Common myeloid progenitor, CD34-positive (primary cell): ENCODE measurements around the gene MAB21L1.

ENCODE experiments used
- CTCF ChIA-PET: fragments of 350-600 bp; sonication (Branson Sonifier 250); formaldehyde crosslinking; loops from one replicate; lab custom pipeline; 2021; ENCODE audit warnings: antibody characterized with exemption; lab: Charles Lee
- POLR2A ChIA-PET: fragments of 350-600 bp; sonication (Branson Sonifier 250); formaldehyde crosslinking; loops from one replicate; lab custom pipeline; 2021; ENCODE audit warnings: antibody characterized with exemption; lab: Charles Lee
- DNase-seq, 3 donors: peaks; one replicate each; pipeline versions ENCODE4 v3.0.0 to v3.0.0-alpha.2; 2013
- H3K27ac ChIP-seq, 2 experiments: 1 replicate in 1 of 2; 2 replicates in 1 of 2; pipeline ENCODE4 v1.7.0; 2013; ENCODE audit warnings: inconsistent platforms in 2 of 2, low read length in 2 of 2, mild to moderate bottlenecking in 2 of 2, low read depth in 1 of 2, moderate library complexity in 1 of 2; ENCODE audit not compliant: severe bottlenecking in 2 of 2, insufficient read depth in 1 of 2, poor library complexity in 1 of 2
- H3K27me3 ChIP-seq, 5 experiments: replicated peaks in 2 of 5; 1 replicate in 3 of 5; 2 replicates in 2 of 5; pipeline versions ENCODE4 v1.6.1 to v1.7.0; 2013; ENCODE audit warnings: low read length in 4 of 5, mild to moderate bottlenecking in 2 of 5, moderate library complexity in 2 of 5, inconsistent platforms in 1 of 5; ENCODE audit not compliant: insufficient read depth in 5 of 5, control insufficient read depth in 4 of 5
- H3K36me3 ChIP-seq, 4 experiments: 1 replicate in 2 of 4; 2 replicates in 2 of 4; pipeline versions ENCODE4 v1.6.1 to v1.7.0; 2013; ENCODE audit warnings: low read length in 3 of 4, control low read depth in 1 of 4, mild to moderate bottlenecking in 1 of 4; ENCODE audit not compliant: control insufficient read depth in 4 of 4, insufficient read depth in 4 of 4
- H3K4me1 ChIP-seq, 4 experiments: 1 replicate in 3 of 4; 2 replicates in 1 of 4; pipeline versions ENCODE4 v1.6.1 to v1.7.1; 2013; ENCODE audit warnings: low read length in 3 of 4, mild to moderate bottlenecking in 3 of 4, control low read depth in 1 of 4, inconsistent platforms in 1 of 4, moderate library complexity in 1 of 4; ENCODE audit not compliant: control insufficient read depth in 4 of 4, insufficient read depth in 4 of 4; ENCODE audit errors: control extremely low read depth in 1 of 4
- H3K4me3 ChIP-seq, 7 experiments: 1 replicate in 4 of 7; 2 replicates in 3 of 7; pipeline versions ENCODE4 v1.5.1 to v1.7.0; 2013; ENCODE audit warnings: mild to moderate bottlenecking in 7 of 7, low read length in 6 of 7, moderate library complexity in 6 of 7, inconsistent platforms in 2 of 7, low read depth in 2 of 7, control low read depth in 1 of 7; ENCODE audit not compliant: insufficient read depth in 4 of 7, control insufficient read depth in 1 of 7; ENCODE audit errors: extremely low read depth in 1 of 7
- H3K9me3 ChIP-seq, 5 experiments: 1 replicate in 4 of 5; 2 replicates in 1 of 5; pipeline versions ENCODE4 v1.6.1 to v1.7.1; 2013; ENCODE audit warnings: low read length in 4 of 5, mild to moderate bottlenecking in 2 of 5, inconsistent platforms in 1 of 5, low read depth in 1 of 5, moderate library complexity in 1 of 5; ENCODE audit not compliant: control insufficient read depth in 4 of 5, insufficient read depth in 2 of 5; ENCODE audit errors: control extremely low read depth in 1 of 5
- WGBS: methylation state at CpG from one replicate; pipeline ENCODE4 v1.1.5; 2013; ENCODE audit not compliant: insufficient coverage; 5-methylcytosine and 5-hydroxymethylcytosine counted together

The MAB21L1 gene

GRCh38 chr13:35496006-35496405 lies 19.5 kb upstream of the MAB21L1 start:
- no CpG with 5 or more reads among the region's 1 CpG for WGBS
- DNase-seq: no peak
- Histone ChIP-seq H3K4me3 (no peak overlapping the region), H3K36me3 (no peaks in the 10 kb centered on the region), H3K27ac (no peak overlapping the region), H3K4me1 (peaks cover 0 to 10% (median 0%) of the 10 kb centered on the region in 4 experiments), H3K27me3 (no peaks in the 10 kb centered on the region), H3K9me3 (peaks cover 0 to 5% (median 0%) of the 10 kb centered on the region in 5 experiments)
- CTCF ChIA-PET: no interaction called here
- POLR2A ChIA-PET: no interaction called here

DNA sequence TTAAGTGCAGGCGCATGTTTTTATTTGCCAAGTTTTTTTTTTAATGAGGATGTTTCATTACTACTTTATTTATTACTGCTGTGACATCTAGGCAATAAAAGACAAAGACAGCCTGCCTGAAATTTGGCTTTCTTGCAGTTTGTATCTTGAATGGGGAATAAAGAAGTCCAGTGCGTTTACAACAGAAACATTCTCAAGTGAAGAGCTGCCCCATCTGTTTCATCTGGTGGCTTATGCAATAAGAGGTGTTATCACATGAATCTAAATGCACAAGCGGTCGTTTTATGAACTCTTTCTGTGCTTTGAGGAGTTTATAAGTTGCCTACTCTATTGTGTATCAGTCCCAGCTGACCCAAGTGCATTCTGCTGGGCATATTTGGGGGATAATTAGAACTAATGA lies 12.6 kb upstream of the MAB21L1 start:
- Histone ChIP-seq H3K9me3 (no peaks in the 10 kb centered on the region), H3K4me1 (no peaks in the 10 kb centered on the region), H3K4me3 (no peak overlapping the region), H3K27me3 (peaks cover 0 to 2% (median 0%) of the 10 kb centered on the region in 5 experiments), H3K36me3 (no peaks in the 10 kb centered on the region), H3K27ac (no peak overlapping the region)
- 94% methylated on average over 3 of the region's 4 CpGs for WGBS
- CTCF ChIA-PET: interaction anchor here (1.1 to 1.2 kb wide), 2 partner anchors 13 to 25 kb away, joined by 3 read pairs; partner anchors contain the start of gene MAB21L1
- DNase-seq: no peak
- POLR2A ChIA-PET: no interaction called here

- ChIA-PET CTCF (no interaction called here), POLR2A (no interaction called here)
Measured at GRCh38 chr13:35485424-35485823, 8.9 kb upstream of the MAB21L1 start.

GRCh38 chr13:35484384-35484783 lies 7.9 kb upstream of the MAB21L1 start:
- POLR2A ChIA-PET: no interaction called here
- CTCF ChIA-PET: interaction anchor here (0.6 kb wide), 1 partner anchor 653 kb away, joined by 3 read pairs; no protein-coding TSS in a partner anchor
- Histone ChIP-seq H3K4me3 (no peak overlapping the region), H3K27me3 (peaks cover 0 to 26% (median 7%) of the 10 kb centered on the region in 5 experiments), H3K36me3 (no peaks in the 10 kb centered on the region), H3K4me1 (no peaks in the 10 kb centered on the region), H3K9me3 (no peaks in the 10 kb centered on the region), H3K27ac (no peak overlapping the region)
- DNase-seq: no peak
- WGBS: no CpG with 5 or more reads among the region's 2 CpGs

More at GRCh38 chr13:35485424-35485823, 8.9 kb upstream of the MAB21L1 start:
- Histone ChIP-seq H3K27ac (no peak overlapping the region), H3K4me3 (no peak overlapping the region), H3K4me1 (no peaks in the 10 kb centered on the region), H3K27me3 (peaks cover 0 to 17% (median 2%) of the 10 kb centered on the region in 5 experiments), H3K9me3 (no peaks in the 10 kb centered on the region), H3K36me3 (no peaks in the 10 kb centered on the region)
- DNase-seq: no peak
- 100% methylated on average over 2 of the region's 3 CpGs for WGBS

DNA sequence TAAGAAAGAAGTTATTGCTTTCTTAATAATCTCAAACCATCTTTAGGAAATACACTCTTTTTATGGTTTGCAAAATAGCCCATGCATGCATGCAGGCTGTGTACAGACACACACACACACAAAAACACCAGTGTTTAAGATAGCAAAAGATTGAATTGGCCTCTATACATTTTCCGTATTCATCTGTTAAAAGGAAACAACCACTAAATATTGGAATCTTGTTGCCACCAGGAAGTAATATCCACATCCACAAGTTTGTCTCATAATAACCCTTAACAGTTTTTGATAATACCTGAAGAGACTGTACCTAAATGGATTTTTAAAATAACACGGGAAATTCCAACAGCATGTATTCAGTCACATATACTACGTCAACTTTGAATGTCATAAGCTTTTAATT lies 7.3 kb upstream of the MAB21L1 start:
- DNase-seq: no peak
- Histone ChIP-seq H3K36me3 (no peaks in the 10 kb centered on the region), H3K4me3 (no peak overlapping the region), H3K27me3 (peaks cover 5 to 33% (median 13%) of the 10 kb centered on the region in 5 experiments), H3K27ac (no peak overlapping the region), H3K4me1 (peaks cover 0 to under 1% (median under 1%) of the 10 kb centered on the region in 4 experiments), H3K9me3 (no peaks in the 10 kb centered on the region)
- WGBS: 100% methylated on average over 1 of the region's 3 CpGs
- ChIA-PET POLR2A (no interaction called here), CTCF (no interaction called here)

DNA sequence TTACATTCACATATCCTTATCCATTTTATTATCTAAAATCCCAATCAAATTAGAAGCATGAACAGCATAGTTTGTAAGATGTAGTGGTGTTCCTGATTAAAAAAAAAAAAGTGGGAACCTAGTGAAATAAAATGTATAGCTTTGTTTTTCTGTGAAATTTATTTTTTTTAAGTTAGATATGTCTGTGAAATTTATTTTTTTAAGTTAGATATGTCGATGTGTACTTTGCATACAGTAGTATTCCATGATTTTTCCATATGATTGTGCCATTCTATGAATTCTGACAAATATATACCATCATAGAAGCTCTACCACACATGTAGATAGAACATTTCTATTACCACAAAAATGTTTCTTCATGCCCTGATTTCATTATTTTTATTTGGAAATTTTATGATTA lies 6.0 kb upstream of the MAB21L1 start:
- Histone ChIP-seq H3K4me3 (no peak overlapping the region), H3K27me3 (peaks cover 8 to 45% (median 25%) of the 10 kb centered on the region in 5 experiments), H3K27ac (no peak overlapping the region), H3K4me1 (peaks cover 0 to 7% (median 5%) of the 10 kb centered on the region in 4 experiments), H3K9me3 (no peaks in the 10 kb centered on the region), H3K36me3 (no peaks in the 10 kb centered on the region)
- WGBS: no CpG with 5 or more reads among the region's 1 CpG
- no peak for DNase-seq
- POLR2A ChIA-PET: interaction anchor here (0.7 kb wide), 1 partner anchor 1707 kb away, joined by 3 read pairs; no protein-coding TSS in a partner anchor
- CTCF ChIA-PET: no interaction called here

DNA sequence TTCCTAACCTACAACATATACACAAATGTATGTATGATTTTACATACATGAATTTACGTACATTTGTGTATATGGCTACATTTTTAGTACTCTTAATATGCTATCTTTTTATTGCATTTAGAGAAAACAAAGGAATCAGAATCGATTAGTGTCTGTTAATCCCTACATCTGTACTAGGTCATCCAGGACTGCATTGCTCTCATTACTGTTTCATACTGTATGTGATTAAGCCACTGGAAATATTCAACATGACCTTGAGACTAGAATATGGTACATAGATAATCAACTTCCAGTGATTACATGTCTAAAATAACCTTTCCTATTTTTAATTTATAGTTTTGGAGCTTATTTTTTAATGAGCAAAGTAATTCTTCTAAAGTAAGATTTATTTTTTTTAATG lies 5.3 kb upstream of the MAB21L1 start:
- POLR2A ChIA-PET: interaction anchor here (0.7 kb wide), 1 partner anchor 1706 kb away, joined by 3 read pairs; no protein-coding TSS in a partner anchor
- Histone ChIP-seq H3K9me3 (no peaks in the 10 kb centered on the region), H3K27ac (no peak overlapping the region), H3K4me1 (peaks cover 0 to 7% (median 5%) of the 10 kb centered on the region in 4 experiments), H3K4me3 (no peak overlapping the region), H3K27me3 (peaks cover 11 to 52% (median 33%) of the 10 kb centered on the region in 5 experiments), H3K36me3 (no peaks in the 10 kb centered on the region)
- WGBS: no CpG with 5 or more reads among the region's 2 CpGs
- CTCF ChIA-PET: no interaction called here
- DNase-seq: no peak
